Uterus (tissue), 2 donors: Measurements from ENCODE around the gene NOTCH1.

Experiments used
- CTCF ChIP-seq, 4 experiments: fragments of 200-600 bp in 2 of 4; fragments of 450-650 bp in 2 of 4; sonication (generic) in 2 of 4; IDR thresholded peaks; one replicate each; pipeline ENCODE4 v1.5.1; 2016 to 2019; ENCODE audit warnings: antibody characterized with exemption in 4 of 4, mild to moderate bottlenecking in 2 of 4, moderate library complexity in 1 of 4
- POLR2A ChIP-seq, 2 donors: fragments of 450-650 bp; IDR thresholded peaks; one replicate each; pipeline ENCODE4 v1.6.1; 2016; ENCODE audit warnings: antibody characterized with exemption in 2 of 2, mild to moderate bottlenecking in 1 of 2, moderate library complexity in 1 of 2

DNA sequence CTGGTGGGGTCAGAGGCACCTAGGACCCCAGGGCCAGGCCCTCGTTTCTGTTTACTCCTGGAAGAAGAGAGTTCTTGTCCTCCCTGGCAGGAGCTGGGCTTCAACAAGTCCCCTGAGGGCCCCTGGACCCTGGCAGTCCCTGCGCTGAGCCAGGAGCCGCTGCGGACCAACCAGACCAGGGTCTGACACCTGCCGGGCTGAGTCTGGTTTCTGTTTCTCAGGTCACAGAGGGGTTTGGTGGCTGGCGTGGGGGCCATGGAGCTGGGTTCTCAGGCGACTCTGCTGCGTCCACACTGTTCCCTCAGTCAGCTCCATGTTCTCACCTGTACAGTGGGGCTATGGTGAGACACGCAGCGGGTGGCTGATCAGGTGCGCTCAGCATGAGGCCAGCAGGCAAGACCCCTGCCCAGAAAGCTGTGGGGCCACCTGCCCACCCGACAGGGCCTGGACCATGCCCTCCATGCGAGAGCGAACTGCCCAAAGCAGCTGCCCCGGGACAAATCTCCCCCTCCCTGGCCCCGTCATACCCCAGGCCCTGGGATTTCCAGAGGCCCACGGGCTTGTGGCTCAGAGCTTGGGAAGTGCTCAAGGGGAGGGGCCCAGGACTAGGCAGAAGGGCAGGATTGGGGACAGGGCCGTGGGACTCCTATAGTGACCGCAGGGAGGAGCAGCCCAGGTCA is 17.9 kb upstream of the NOTCH1 start:
- TF ChIP-seq CTCF (IDR thresholded peaks at IDR 0.05) (no peak), POLR2A (IDR thresholded peaks at IDR 0.05) (no peak)
